M059J (cell line): ENCODE measurements around the gene PLA2G7. TPM values are rescaled to one million over a fixed set of nuclear protein-coding genes. Genes with fewer than 3 reads are reported as not detected.
"Not testable (repeated sequence)": the region's sequence is repeated elsewhere in the genome, so short reads cannot be mapped to it uniquely, and the experiment has no call there.

Source experiments
- DNase-seq: peaks from one replicate; pipeline ENCODE4 v3.0.0-alpha.2; 2012; ENCODE audit warnings: low read depth
- total RNA-seq: library from RNA; depleted of rRNA; stranded (reverse); fragments of >200 nt; shearing (Covaris generic); gene quantifications from 2 replicates; pipeline ENCODE4 v1.2.3, GENCODE V29; 2014; rRNA removed

PLA2G7 gene
- total RNA-seq: 0.20 and 0.57 TPM in 2 replicates

GRCh38 chr6:46734867-46735719 lies at the start of gene PLA2G7:
TSS of gene PLA2G7 (minus strand) at chr6:46735375. CDS start at chr6:46722891, 12,484 bp downstream.
- DNase-seq: peak; percentile 54

- no peak for DNase-seq
Measured at GRCh38 chr6:46784535-46784934, 49.4 kb upstream of the PLA2G7 start.

- peak; percentile 70 for DNase-seq
Measured at GRCh38 chr6:46781478-46782378, 46.6 kb upstream of the PLA2G7 start.

- no peak for DNase-seq
Measured at GRCh38 chr6:46777476-46778346, 42.5 kb upstream of the PLA2G7 start.

GRCh38 chr6:46776070-46776712 lies 41.0 kb upstream of the PLA2G7 start:
- no peak for DNase-seq

GRCh38 chr6:46774736-46775135 lies 39.6 kb upstream of the PLA2G7 start:
- DNase-seq: not testable (repeated sequence)

GRCh38 chr6:46773201-46773855 lies 38.2 kb upstream of the PLA2G7 start:
- DNase-seq: no peak

GRCh38 chr6:46772762-46773161 lies 37.6 kb upstream of the PLA2G7 start:
- no peak for DNase-seq

- no peak for DNase-seq
Measured at GRCh38 chr6:46772016-46772415, 36.8 kb upstream of the PLA2G7 start.

GRCh38 chr6:46764961-46765360 lies 29.8 kb upstream of the PLA2G7 start:
- DNase-seq: no peak

GRCh38 chr6:46764280-46764679 lies 29.1 kb upstream of the PLA2G7 start:
- DNase-seq: not testable (repeated sequence)

- peak; percentile 9 for DNase-seq
Measured at GRCh38 chr6:46763466-46763865, 28.3 kb upstream of the PLA2G7 start.

- DNase-seq: peak; percentile 10
Measured at GRCh38 chr6:46760925-46761324, 25.8 kb upstream of the PLA2G7 start.

GRCh38 chr6:46758960-46759753 lies 24.0 kb upstream of the PLA2G7 start:
- DNase-seq: no peak

GRCh38 chr6:46757214-46757596 lies 22.0 kb upstream of the PLA2G7 start:
- peak; percentile 42 for DNase-seq

- peak; percentile 56 for DNase-seq
Measured at GRCh38 chr6:46756469-46757213, 21.5 kb upstream of the PLA2G7 start.

GRCh38 chr6:46755865-46756264 lies 20.7 kb upstream of the PLA2G7 start:
- no peak for DNase-seq

- no peak for DNase-seq
Measured at GRCh38 chr6:46751658-46752057, 16.5 kb upstream of the PLA2G7 start.

GRCh38 chr6:46749731-46750130 lies 14.6 kb upstream of the PLA2G7 start:
- no peak for DNase-seq
